ENCODE data around the gene DNMBP. TPM values are rescaled to one million over a fixed set of nuclear protein-coding genes. Genes with fewer than 3 reads are reported as not detected.
A peak's percentile ranks its signal among the peaks of the same experiment; 100 is the strongest.
"Not testable (repeated sequence)": the region's sequence is repeated elsewhere in the genome, so short reads cannot be mapped to it uniquely, and the experiment has no call there.

DNMBP gene
- total RNA-seq, 2 donors from 2014 or later, result 2.3 to 2.9 TPM

GRCh38 chr10:99945263-99945662 lies 64.5 kb downstream of the DNMBP start:
- Mint-ChIP-seq H3K4me3 (no peak overlapping the region), H3K27ac (no peak overlapping the region), H3K9me3 (peaks cover 3 to 6% of the 10 kb centered on the region in 2 donors), H3K27me3 (ENCODE audit: low read depth) (no peaks in the 10 kb centered on the region), H3K36me3 (ENCODE audit: insufficient read depth in 2 of 2) (peaks cover under 1 to 4% of the 10 kb centered on the region in 2 donors), H3K4me1 (ENCODE audit: low read depth) (no peaks in the 10 kb centered on the region)
- no peak for DNase-seq
- no peak for ATAC-seq (replicated peaks in 1 of 2)

DNA sequence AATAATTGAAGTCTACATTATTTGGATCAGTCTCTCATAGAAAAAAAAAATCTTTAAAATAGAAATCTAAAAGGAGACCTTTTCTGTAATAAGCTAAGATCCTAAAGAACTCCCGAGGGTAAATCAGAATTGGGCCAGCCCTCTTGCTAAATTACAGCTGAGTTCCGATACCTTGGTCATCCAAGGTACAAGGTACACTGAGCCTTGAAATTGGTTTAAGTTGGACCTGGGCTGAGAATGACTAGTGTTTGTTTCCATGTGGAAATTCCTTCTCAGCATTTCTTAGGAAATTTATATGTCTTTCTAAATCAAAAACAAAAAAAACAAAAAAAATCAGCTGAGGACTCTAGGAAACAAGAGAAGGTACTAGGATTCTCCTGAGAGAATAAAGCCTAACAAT lies 64.9 kb downstream of the DNMBP start:
- H3K9me3 Mint-ChIP-seq, result peaks cover 0 to 3% of the 10 kb centered on the region in 2 donors
- no peaks in the 10 kb centered on the region for H3K27me3 Mint-ChIP-seq (ENCODE audit: low read depth)
- no peak overlapping the region for H3K27ac Mint-ChIP-seq
- DNase-seq, result no peak
- H3K4me3 Mint-ChIP-seq, result no peak overlapping the region
- ATAC-seq (replicated peaks in 1 of 2), result no peak
- peaks cover 0 to 4% of the 10 kb centered on the region in 2 donors for H3K36me3 Mint-ChIP-seq (ENCODE audit: insufficient read depth in 2 of 2)
- H3K4me1 Mint-ChIP-seq (ENCODE audit: low read depth), result no peaks in the 10 kb centered on the region

GRCh38 chr10:99943908-99944307 lies 65.8 kb downstream of the DNMBP start:
- no peaks in the 10 kb centered on the region for H3K27me3 Mint-ChIP-seq (ENCODE audit: low read depth)
- no peak for ATAC-seq (replicated peaks in 1 of 2)
- no peak overlapping the region for H3K27ac Mint-ChIP-seq
- H3K9me3 Mint-ChIP-seq, result peaks cover 0 to 3% of the 10 kb centered on the region in 2 donors
- no peak overlapping the region for H3K4me3 Mint-ChIP-seq
- no peak for DNase-seq
- no peaks in the 10 kb centered on the region for H3K4me1 Mint-ChIP-seq (ENCODE audit: low read depth)
- H3K36me3 Mint-ChIP-seq (ENCODE audit: insufficient read depth in 2 of 2), result peaks cover 0 to 4% of the 10 kb centered on the region in 2 donors

DNA sequence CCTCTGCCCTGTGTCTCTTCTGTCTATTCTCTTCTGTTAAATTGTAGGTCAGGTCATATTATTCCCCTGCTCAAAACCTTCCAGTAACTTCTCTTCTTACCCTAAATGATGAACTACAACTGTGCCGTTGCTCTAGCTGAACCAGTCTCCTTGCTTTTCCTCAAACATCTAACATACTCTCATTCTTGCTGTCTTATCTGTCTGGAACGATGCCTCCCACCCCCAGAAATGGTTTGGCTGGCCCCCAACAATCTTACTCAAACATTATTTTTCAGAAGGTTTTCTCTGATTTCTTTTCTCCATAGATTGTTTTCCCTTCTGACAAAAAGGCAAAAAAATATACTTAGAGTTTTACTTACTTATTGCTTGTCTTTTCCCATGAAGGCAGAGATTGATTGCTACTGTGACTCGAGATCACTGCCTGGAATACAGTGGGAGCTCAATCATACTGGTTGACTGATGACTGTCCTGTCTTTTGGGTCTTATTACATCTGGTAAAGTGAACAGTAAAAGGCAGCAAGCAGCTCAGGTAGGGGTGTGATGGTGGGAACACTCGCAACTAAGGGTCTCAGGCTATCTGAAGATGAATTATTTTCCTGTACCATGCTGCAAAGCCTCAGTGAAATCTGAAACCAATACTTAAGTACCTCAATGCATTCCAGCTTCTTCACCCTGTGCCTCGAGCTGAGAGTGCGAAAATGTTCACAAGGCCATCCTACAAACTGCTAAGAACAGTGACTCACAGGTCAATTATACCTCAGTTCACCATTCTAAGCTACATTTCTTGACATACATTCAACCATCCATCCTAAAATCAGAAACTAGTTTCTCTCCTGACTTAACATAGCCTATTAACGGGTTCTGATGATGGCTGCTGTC lies 67.6 kb downstream of the DNMBP start:
- no peak overlapping the region for H3K4me3 Mint-ChIP-seq
- H3K4me1 Mint-ChIP-seq (ENCODE audit: low read depth), result no peaks in the 10 kb centered on the region
- peaks cover 0 to 4% of the 10 kb centered on the region in 2 donors for H3K36me3 Mint-ChIP-seq (ENCODE audit: insufficient read depth in 2 of 2)
- DNase-seq (no peak), ATAC-seq (replicated peaks in 1 of 2) (no peak)
- H3K9me3 Mint-ChIP-seq, result peaks cover 0 to 5% of the 10 kb centered on the region in 2 donors
- no peaks in the 10 kb centered on the region for H3K27me3 Mint-ChIP-seq (ENCODE audit: low read depth)
- no peak overlapping the region for H3K27ac Mint-ChIP-seq

DNA sequence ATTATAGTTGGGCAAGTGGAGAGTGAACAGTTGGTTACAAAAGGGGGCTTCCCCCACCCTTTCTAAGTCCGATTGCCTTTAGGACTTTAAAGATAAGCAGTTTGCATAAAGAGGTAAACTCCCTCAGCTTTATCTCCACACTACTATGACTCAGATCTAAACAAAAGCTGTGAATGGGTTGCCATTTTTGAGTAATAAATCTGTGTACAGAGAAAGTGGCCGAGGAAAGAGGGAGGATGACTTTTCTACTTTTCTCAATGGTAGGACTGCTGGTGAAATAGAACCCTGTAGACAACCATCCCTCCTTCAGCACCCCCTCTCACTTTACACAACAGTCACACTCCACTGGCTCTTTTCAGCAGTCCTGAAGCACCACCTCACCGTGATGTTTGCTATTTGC lies 71.2 kb downstream of the DNMBP start:
- Mint-ChIP-seq H3K9me3 (peaks cover 0 to 5% of the 10 kb centered on the region in 2 donors), H3K4me1 (ENCODE audit: low read depth) (no peaks in the 10 kb centered on the region), H3K27ac (no peak overlapping the region), H3K4me3 (no peak overlapping the region), H3K27me3 (ENCODE audit: low read depth) (no peaks in the 10 kb centered on the region), H3K36me3 (ENCODE audit: insufficient read depth in 2 of 2) (peaks cover 0 to 4% of the 10 kb centered on the region in 2 donors)
- DNase-seq (no peak), ATAC-seq (replicated peaks in 1 of 2) (peak; percentile 44 to 71)

DNA sequence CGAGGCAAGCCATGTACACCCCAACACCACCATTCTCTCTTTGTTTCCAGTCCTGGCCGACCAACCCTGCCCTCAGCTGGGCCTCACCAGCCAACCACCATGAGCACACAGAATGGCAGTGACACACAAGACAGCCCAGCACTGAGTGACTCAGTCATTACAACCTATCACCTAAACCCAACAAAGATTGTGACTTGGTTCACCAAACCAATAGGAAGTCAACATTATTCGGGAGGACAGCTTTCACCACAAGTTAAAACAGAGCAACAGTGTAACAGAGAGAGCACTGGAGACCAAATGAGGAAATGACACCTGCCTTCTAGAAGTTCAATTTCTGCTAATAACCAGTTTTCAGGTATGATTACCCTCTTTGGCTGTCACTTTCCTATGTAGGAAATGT lies 72.1 kb downstream of the DNMBP start:
- ATAC-seq (replicated peaks in 1 of 2), result peak; percentile 62 to 86
- no peaks in the 10 kb centered on the region for H3K4me1 Mint-ChIP-seq (ENCODE audit: low read depth)
- no peak overlapping the region for H3K4me3 Mint-ChIP-seq
- no peak for DNase-seq
- no peak overlapping the region for H3K27ac Mint-ChIP-seq
- no peaks in the 10 kb centered on the region for H3K27me3 Mint-ChIP-seq (ENCODE audit: low read depth)
- peaks cover 0 to 5% of the 10 kb centered on the region in 2 donors for H3K9me3 Mint-ChIP-seq
- peaks cover 0 to 4% of the 10 kb centered on the region in 2 donors for H3K36me3 Mint-ChIP-seq (ENCODE audit: insufficient read depth in 2 of 2)

- H3K4me1 Mint-ChIP-seq (ENCODE audit: low read depth), result peaks cover 21% of the 10 kb centered on the region
- H3K27me3 Mint-ChIP-seq (ENCODE audit: low read depth); ATAC-seq (replicated peaks in 1 of 2); H3K27ac Mint-ChIP-seq; H3K36me3 Mint-ChIP-seq (ENCODE audit: insufficient read depth in 2 of 2); H3K4me3 Mint-ChIP-seq; DNase-seq; H3K9me3 Mint-ChIP-seq: not testable (repeated sequence)
Measured at GRCh38 chr10:99932203-99932957, 77.4 kb downstream of the DNMBP start.

GRCh38 chr10:99930731-99931550 lies 78.8 kb downstream of the DNMBP start:
- Mint-ChIP-seq H3K27me3 (ENCODE audit: low read depth) (no peaks in the 10 kb centered on the region), H3K36me3 (ENCODE audit: insufficient read depth in 2 of 2) (no peaks in the 10 kb centered on the region), H3K9me3 (no peaks in the 10 kb centered on the region), H3K4me3 (no peak overlapping the region), H3K27ac (no peak overlapping the region), H3K4me1 (ENCODE audit: low read depth) (peaks cover 23% of the 10 kb centered on the region)
- no peak for DNase-seq
- no peak for ATAC-seq (replicated peaks in 1 of 2)

DNA sequence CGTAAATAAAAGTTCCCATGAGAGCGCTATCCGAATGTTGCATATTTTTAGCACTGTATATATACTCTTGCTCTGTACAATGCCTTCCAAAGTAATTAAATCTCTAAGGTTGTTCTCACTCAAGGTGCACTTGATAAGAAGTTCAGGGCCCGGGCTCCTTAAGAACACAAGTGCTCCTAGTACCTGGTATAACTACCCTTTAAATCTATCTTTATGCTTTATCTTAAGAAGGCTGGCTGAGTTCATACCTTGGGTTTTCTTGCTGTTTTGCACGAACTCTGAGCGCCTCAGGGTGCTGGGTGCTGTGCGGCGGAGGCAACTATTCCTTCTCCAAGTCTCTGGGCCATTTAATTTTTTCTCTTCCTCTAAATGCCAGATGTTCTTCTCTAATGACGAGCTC lies 80.4 kb downstream of the DNMBP start:
- Mint-ChIP-seq H3K4me1 (ENCODE audit: low read depth) (peaks cover 23% of the 10 kb centered on the region), H3K4me3 (no peak overlapping the region), H3K27me3 (ENCODE audit: low read depth) (no peaks in the 10 kb centered on the region), H3K27ac (no peak overlapping the region), H3K36me3 (ENCODE audit: insufficient read depth in 2 of 2) (no peaks in the 10 kb centered on the region), H3K9me3 (no peaks in the 10 kb centered on the region)
- ATAC-seq (replicated peaks in 1 of 2), result no peak
- DNase-seq, result no peak

GRCh38 chr10:99927721-99928280 lies 81.9 kb downstream of the DNMBP start:
- ATAC-seq (replicated peaks in 1 of 2) (no peak), DNase-seq (no peak)
- Mint-ChIP-seq H3K9me3 (no peaks in the 10 kb centered on the region), H3K27me3 (ENCODE audit: low read depth) (no peaks in the 10 kb centered on the region), H3K36me3 (ENCODE audit: insufficient read depth in 2 of 2) (no peaks in the 10 kb centered on the region), H3K4me1 (ENCODE audit: low read depth) (peaks cover 23% of the 10 kb centered on the region), H3K4me3 (no peak overlapping the region), H3K27ac (no peak overlapping the region)

- Mint-ChIP-seq H3K9me3 (no peaks in the 10 kb centered on the region), H3K27me3 (ENCODE audit: low read depth) (no peaks in the 10 kb centered on the region)
Measured at GRCh38 chr10:99926925-99927720, 82.6 kb downstream of the DNMBP start.

More at GRCh38 chr10:99926925-99927720, 82.6 kb downstream of the DNMBP start:
- DNase-seq (no peak), ATAC-seq (replicated peaks in 1 of 2) (no peak)
- Mint-ChIP-seq H3K27ac (no peak overlapping the region), H3K4me1 (ENCODE audit: low read depth) (peaks cover 23% of the 10 kb centered on the region), H3K4me3 (no peak overlapping the region), H3K36me3 (ENCODE audit: insufficient read depth in 2 of 2) (no peaks in the 10 kb centered on the region)
